Muscle of leg (tissue), 11 donors: ENCODE results near the gene HOTAIR. TPM values are rescaled to one million over a fixed set of nuclear protein-coding genes. Genes with fewer than 3 reads are reported as not detected.

Experiments
- DNase-seq: peaks from one replicate; pipeline ENCODE4 v3.0.0; 2013
- H3K27ac ChIP-seq: one replicate; pipeline ENCODE4 v1.5.1; 2013; ENCODE audit warnings: mild to moderate bottlenecking, low read length, control low read depth
- H3K27me3 ChIP-seq: one replicate; pipeline ENCODE4 v1.6.1; 2013; ENCODE audit warnings: low read length; ENCODE audit not compliant: control insufficient read depth, insufficient read depth
- H3K36me3 ChIP-seq: one replicate; pipeline ENCODE4 v1.6.1; 2013; ENCODE audit warnings: low read length; ENCODE audit not compliant: control insufficient read depth, insufficient read depth
- H3K4me1 ChIP-seq: one replicate; pipeline ENCODE4 v1.6.1; 2013; ENCODE audit warnings: low read length; ENCODE audit not compliant: control insufficient read depth, insufficient read depth
- H3K4me3 ChIP-seq: one replicate; pipeline ENCODE4 v1.5.1; 2013; ENCODE audit warnings: low read length, control low read depth
- H3K9me3 ChIP-seq: replicated peaks from 2 replicates; pipeline ENCODE4 v1.6.1; 2013; ENCODE audit warnings: low read depth, low read length; ENCODE audit not compliant: control insufficient read depth
- WGBS: methylation state at CpG from one replicate; pipeline ENCODE4 v1.1.5; 2013; ENCODE audit warnings: missing lambda C conversion rate; ENCODE audit not compliant: insufficient coverage; 5-methylcytosine and 5-hydroxymethylcytosine counted together
- polyA plus RNA-seq, 8 donors: library from polyadenylated mRNA; unstranded; fragments of 120-200 nt; gene quantifications; one replicate each; pipeline versions ENCODE4 v1.2.1 to v1.2.3, GENCODE V29; 2013; ENCODE audit warnings: inconsistent platforms in 1 of 8, low replicate concordance in 1 of 8; ENCODE audit not compliant: insufficient read length in 8 of 8, insufficient read depth in 1 of 8
- total RNA-seq: library from RNA; stranded (reverse); fragments of 120-200 nt; gene quantifications from one replicate; pipeline ENCODE4 v1.2.4, GENCODE V29; 2013

The HOTAIR gene
- total and polyA plus RNA-seq, 9 donors: 1.8 to 13.2 (median 3.2) TPM

DNA sequence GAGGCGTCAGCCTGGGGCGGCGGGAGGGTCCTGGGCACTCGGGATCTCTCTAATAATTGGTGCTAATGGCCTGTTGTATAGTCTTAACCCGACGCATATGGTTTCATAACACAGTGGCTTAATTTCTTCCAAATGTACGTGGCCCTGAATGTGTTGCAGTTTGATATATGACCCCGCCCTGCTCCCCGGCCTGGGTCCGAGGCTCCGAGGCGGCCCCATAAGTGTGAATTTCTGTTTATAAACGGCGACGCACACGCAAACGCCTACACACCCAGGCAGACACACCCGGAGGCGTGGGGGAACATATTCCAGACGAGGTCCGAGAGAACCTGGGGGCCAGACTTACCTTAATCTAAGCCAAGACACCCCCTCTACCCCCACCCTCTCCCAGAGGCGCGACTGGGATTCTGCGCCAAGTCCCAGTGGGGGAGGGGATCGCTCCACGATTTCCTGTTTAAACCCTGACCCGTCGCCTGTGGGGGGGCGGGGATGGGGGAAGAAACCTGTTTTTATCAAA is 43.8 kb upstream of the HOTAIR start:
- H3K27me3 ChIP-seq: peaks cover 70% of the 10 kb centered on the region

DNA sequence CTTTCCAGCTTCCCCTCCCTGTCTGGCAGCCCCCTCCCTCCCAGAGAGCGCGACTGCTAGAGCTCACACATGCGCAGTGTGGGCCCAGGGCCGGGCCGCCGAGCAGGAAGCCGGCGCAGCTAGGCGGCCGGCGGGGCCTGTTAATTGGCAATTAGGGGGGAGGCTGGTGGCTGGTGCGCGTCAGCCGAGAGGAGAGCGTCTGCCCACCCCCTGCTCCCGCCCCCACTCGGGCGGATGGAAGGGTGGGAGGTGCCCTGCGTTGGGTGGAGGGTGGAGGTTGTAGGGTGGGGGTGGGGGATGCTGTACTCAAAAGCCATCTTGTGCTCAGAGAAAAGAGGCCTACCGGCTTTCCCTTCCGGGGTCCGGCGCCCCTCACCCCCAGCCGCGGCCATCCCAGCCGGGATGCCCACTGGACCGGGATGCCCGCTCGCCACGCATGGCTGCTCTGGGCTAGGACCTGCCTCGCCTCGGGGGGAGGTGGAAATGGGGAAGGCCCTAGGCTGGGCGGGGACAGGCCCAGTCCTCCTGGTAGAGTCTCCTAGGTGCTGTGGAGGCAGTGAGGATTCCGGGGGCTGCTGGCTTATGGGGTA is 43.2 kb upstream of the HOTAIR start:
- Histone ChIP-seq H3K27ac (peak overlapping the region; percentile 100), H3K9me3 (no peaks in the 10 kb centered on the region), H3K4me1 (peaks cover 78% of the 10 kb centered on the region), H3K36me3 (no peaks in the 10 kb centered on the region), H3K27me3 (peaks cover 73% of the 10 kb centered on the region), H3K4me3 (peak overlapping the region; percentile 86)
- WGBS: 2% methylated on average over 19 of the region's 34 CpGs
- DNase-seq: peak; percentile 97

More for the DNA sequence above, 43.8 kb upstream of the HOTAIR start:
- Histone ChIP-seq H3K4me3 (peak overlapping the region; percentile 86), H3K27ac (peak overlapping the region; percentile 100), H3K9me3 (no peaks in the 10 kb centered on the region), H3K4me1 (peaks cover 78% of the 10 kb centered on the region), H3K36me3 (no peaks in the 10 kb centered on the region)
- DNase-seq: peak; percentile 73
- 5% methylated on average over 8 of the region's 29 CpGs for WGBS

DNA sequence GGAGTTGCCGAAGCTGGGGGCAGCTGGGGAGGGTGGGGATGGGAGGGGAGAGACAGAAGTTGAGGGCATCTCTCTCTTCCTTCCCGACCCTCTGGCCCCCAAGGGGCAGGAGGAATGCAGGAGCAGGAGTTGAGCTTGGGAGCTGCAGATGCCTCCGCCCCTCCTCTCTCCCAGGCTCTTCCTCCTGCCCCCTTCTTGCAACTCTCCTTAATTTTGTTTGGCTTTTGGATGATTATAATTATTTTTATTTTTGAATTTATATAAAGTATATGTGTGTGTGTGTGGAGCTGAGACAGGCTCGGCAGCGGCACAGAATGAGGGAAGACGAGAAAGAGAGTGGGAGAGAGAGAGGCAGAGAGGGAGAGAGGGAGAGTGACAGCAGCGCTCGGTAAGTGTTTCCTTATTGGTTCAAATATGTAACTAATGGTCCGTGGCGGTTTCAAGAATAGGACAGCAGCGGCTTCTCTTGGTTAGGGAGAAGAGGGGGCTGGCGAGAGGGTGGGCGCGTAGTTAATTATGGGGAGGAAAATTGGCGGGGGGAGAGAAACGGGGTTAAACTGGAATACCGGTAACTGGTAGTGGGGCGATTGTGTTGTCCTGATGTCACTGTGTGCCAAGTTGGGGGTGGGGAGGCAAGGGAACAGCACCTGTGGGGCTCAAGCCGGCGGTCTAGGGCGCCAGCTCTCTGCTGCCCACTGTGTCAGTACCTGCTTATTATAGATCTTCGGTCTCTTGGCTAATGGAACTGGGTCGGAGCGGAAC is 42.5 kb upstream of the HOTAIR start:
- Histone ChIP-seq H3K9me3 (no peaks in the 10 kb centered on the region), H3K4me1 (peaks cover 73% of the 10 kb centered on the region), H3K4me3 (peak overlapping the region; percentile 86), H3K36me3 (no peaks in the 10 kb centered on the region), H3K27me3 (peaks cover 71% of the 10 kb centered on the region), H3K27ac (peak overlapping the region; percentile 100)
- under 1% methylated on average over 16 of the region's 24 CpGs for WGBS
- peak; percentile 84 for DNase-seq

DNA sequence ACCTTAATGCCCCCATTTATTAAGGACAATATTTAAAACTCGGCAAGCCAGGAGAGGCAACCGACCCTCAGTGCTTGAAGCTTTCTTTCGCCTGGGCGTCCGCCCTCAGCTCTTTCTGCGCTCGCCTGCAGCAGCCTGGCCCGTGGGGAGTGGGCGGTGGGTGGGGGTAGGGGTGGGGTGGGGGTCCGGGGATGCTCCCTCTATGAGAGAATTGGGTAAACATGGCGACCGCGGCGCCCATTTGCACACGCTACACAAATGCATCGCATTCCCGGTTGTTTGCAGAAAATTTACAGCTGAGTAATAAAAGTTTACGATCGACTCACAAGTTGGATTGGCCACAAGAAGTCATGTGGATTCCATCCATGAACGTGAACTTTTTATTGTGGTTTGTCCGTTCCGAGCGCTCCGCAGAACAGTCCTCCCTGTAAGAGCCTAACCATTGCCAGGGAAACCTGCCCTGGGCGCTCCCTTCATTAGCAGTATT is 41.8 kb upstream of the HOTAIR start:
- H3K27ac ChIP-seq: peak overlapping the region; percentile 100
- peak; percentile 96 for DNase-seq
- H3K4me1 ChIP-seq: peaks cover 66% of the 10 kb centered on the region
- H3K27me3 ChIP-seq: peaks cover 67% of the 10 kb centered on the region
- peak overlapping the region; percentile 86 for H3K4me3 ChIP-seq
- no peaks in the 10 kb centered on the region for H3K9me3 ChIP-seq
- H3K36me3 ChIP-seq: no peaks in the 10 kb centered on the region
- WGBS: 0% methylated on average over 12 of the region's 25 CpGs

DNA sequence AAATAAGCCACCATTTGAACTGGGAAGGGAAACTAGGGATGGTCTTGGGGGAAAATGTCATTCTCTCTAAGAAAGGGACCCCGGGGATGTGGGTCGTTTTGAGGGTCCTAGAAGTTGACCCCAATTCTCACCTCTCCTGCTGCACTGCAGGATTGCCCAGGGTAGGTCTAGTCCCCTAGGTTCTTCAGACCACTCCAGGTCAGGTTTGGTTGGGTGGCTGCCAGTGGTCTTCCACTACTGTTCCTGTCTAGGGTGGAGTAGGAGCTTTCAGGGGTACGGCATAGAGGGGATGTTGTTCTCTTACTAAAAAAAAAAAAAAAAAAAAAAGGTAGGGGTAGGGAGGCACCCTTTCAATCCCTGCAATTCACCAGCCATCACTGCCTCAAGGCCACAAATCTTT is 41.3 kb upstream of the HOTAIR start:
- peak overlapping the region; percentile 100 for H3K27ac ChIP-seq
- DNase-seq: no peak
- peaks cover 3% of the 10 kb centered on the region for H3K36me3 ChIP-seq
- no peaks in the 10 kb centered on the region for H3K9me3 ChIP-seq
- peak overlapping the region; percentile 86 for H3K4me3 ChIP-seq
- H3K4me1 ChIP-seq: peaks cover 63% of the 10 kb centered on the region
- WGBS: no CpG with 5 or more reads among the region's 3 CpGs
- peaks cover 62% of the 10 kb centered on the region for H3K27me3 ChIP-seq

DNA sequence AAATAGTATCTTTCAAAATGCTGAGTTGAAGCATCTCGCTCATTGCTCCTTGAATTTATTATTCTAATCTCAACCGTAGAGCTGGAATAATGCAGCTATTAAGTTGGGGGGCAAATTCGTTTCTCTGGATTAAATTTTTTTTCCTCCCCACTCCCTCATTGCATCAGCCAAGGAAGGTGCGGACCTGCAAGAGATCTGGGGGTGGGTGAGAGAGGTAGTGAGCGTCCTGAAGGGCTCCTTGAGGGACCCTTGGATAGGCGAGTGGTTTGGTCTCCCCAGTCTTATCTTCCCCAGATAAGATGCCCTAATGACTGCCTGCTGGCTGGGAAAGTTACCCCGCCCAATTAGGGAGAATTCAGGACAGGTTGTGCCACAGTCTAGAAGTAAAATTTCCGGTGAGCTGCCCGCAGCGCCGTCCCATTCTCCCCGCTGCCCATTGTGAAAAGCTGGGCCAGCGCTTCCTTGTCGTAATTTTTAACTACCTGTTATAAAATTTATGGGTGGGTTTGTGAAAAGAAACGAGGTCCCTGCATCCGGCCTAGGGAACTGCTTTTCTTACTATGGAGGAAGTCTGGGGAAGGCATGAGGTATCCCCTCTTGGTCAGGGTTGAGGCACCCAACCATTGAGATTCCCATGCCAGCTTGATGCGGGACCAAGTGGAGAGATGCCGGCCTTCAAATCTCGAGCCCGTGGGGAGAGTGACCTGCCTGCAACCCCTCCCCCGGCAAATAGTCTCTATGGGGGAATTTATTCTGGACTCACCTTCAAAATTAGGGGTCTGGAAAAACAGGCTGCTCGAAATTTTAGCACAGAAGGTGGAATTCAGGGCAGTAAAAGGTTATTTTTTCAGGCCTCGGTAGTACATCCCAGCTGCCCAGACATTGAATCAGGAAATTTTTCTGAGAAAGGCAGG is 40.5 kb upstream of the HOTAIR start:
- Histone ChIP-seq H3K4me1 (peaks cover 56% of the 10 kb centered on the region), H3K27ac (peak overlapping the region; percentile 100), H3K27me3 (peaks cover 65% of the 10 kb centered on the region), H3K4me3 (no peak overlapping the region), H3K9me3 (no peaks in the 10 kb centered on the region), H3K36me3 (peaks cover 3% of the 10 kb centered on the region)
- 61% methylated on average over 4 of the region's 23 CpGs for WGBS
- DNase-seq: no peak

DNA sequence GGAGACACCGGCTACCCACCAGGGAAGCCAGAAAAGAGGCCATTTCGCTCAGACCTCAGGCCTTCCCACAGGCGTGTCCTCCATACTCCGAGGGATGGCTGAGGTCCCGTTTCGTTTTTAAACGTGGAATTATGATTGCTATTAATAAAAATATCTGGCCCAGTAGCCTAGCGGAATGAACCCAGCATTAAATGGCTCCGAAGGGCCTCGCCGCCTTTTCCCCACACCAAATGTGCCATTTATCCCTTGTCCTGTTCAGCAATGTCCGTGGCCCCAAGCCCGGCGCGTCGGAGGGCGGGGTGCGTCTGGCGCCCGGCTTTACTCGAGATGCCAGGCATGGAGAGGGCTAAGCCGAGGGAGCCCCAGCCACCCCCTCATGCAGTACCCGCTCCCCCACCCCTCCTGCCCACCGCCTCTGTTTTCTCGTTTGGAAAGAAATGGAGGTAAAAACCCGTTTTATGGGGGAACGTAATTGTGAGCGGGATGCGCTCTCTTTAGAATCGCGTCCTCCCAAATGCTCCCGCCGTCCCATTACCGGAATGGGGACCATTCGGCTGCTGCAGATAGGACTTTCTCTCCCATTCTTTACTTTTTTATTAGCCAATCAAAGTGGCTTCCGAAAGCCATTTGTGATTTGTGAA is 39.7 kb upstream of the HOTAIR start:
- Histone ChIP-seq H3K27me3 (peaks cover 67% of the 10 kb centered on the region), H3K4me1 (peaks cover 52% of the 10 kb centered on the region), H3K36me3 (peaks cover 3% of the 10 kb centered on the region), H3K9me3 (no peaks in the 10 kb centered on the region), H3K27ac (peak overlapping the region; percentile 100), H3K4me3 (peak overlapping the region; percentile 24)
- 41% methylated on average over 10 of the region's 36 CpGs for whole genome bisulfite sequencing
- peak; percentile 68 for DNase-seq

DNA sequence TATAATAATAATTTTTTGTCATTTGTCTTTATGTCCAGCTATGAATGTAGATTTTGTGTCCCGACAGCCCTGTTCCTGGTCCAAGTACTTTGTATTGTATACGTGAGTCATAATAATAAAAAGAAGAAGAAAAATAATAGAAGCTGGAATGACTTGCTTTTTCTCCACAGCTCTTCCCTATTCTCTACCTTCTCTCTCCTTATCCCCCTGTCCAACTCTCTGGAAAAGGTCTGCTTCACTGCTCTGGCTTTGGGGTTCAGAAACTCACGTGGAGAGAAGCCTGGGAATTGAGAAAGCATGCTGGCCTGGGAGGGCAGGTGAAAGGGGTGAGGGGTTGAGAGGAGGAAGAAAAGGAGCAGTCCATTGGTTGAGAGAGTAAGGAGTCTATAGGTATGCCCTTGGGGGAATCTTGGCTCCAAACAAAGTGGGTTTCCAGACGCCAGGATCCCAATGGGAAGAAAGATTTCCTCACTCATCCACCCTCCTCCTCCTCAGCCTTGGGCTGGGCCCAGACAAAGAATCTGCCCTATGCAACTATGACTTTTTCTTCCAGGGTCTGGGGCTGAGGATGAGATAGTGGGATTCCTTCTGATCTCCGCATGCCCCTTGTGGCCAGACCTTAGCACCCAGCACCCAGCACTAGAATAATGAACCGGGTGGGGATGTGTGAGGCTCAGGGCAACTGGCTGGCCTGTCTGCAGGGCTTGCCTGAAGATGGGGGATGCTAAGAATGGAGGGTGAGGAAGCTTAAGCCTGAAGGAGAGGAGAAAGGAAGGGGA is 38.1 kb upstream of the HOTAIR start:
- H3K27ac ChIP-seq: peak overlapping the region; percentile 91
- 33% methylated on average over 1 of the region's 6 CpGs for WGBS
- peaks cover 3% of the 10 kb centered on the region for H3K36me3 ChIP-seq
- H3K9me3 ChIP-seq: no peaks in the 10 kb centered on the region
- DNase-seq: no peak
- H3K4me3 ChIP-seq: no peak overlapping the region
- H3K27me3 ChIP-seq: peaks cover 63% of the 10 kb centered on the region
- peaks cover 54% of the 10 kb centered on the region for H3K4me1 ChIP-seq
